ENCODE results near the gene DIP2B.

The DIP2B gene

GRCh38 chr12:50696931-50697330 is 192.1 kb downstream of the DIP2B start:
- no peak for DNase-seq

DNA sequence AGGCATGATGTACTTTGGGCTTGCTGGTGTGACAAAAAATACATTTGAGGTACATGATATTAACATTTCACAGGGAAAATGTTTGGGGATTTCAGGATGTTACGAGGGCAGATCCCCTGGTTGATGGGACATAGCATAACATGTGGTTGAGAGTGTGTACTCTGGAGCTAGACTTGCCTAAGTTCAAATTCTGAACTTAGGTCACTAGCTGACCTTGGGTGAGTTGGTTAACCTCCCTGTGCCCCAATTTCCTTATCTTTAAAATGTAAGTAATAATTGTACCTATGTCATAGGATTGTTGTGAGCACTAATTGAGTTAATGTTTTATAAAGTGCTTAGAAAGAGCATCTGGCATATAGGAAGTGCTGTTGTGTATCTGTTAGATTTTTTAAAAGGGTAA is 194.4 kb downstream of the DIP2B start:
- DNase-seq: no peak

GRCh38 chr12:50699940-50700339 is 195.2 kb downstream of the DIP2B start:
- no peak for DNase-seq

GRCh38 chr12:50706606-50707005 is 201.8 kb downstream of the DIP2B start:
- DNase-seq: no peak

DNA sequence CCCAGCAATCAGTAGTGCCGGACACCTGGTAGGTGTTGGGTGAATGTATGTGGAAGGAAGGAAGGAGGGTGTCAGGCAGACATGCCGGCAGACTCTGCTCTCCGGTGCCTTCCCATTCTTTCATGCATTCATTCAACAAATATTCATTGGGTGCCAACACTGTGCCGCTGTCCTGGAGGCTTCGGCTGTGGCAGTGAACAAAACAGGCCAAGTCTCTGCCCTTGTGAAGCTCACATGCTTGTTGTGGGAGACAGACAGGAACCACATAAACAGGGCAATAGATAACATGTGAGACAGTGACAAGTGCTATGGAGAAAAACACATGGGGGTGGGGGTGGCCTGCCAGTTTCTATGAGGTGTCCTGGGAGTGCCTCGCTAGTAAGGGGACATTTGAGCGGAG is 202.6 kb downstream of the DIP2B start:
- no peak for DNase-seq

- DNase-seq: no peak
Observed at GRCh38 chr12:50708631-50709030, 203.8 kb downstream of the DIP2B start.

DNA sequence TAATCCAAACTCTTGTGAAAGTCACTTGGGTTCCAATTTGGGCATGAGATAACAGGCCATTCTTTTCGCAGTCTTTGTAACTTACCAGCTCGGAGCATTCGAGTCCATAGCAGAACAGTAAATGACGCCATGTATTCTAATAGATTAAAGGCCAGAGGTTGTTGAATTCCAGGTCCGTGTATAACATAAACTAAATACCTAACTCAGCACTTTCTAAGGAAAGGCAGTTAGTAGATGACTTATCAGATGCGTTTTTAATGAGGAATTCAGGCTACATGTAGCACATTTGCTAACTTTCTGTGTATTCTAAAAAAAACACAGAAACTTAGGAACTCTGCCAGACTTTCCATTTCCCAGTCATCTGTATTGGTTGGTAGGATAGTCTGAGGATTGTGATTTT is 206.3 kb downstream of the DIP2B start:
- DNase-seq: no peak

DNA sequence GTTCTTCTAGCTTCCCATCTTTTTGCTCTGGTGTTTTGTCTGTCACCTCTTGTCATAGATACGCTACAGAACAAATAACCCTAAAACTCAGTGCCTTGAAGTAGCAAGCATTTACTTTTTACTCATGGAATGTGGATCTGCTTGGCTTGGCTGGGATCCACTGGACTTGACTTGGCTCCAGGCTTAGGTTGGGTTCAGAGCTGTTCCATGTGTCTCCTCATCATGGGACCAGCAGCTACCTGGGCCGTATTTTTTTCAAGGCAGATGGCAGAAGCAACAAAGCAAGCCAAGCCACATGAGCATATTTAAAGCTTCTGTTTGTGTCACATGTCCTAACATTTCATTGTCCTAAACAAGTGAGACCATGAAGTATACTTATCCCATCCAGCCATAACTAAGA is 210.4 kb downstream of the DIP2B start:
- DNase-seq: no peak

- no peak for DNase-seq
Observed at GRCh38 chr12:50718760-50719159, 214.0 kb downstream of the DIP2B start.

DNA sequence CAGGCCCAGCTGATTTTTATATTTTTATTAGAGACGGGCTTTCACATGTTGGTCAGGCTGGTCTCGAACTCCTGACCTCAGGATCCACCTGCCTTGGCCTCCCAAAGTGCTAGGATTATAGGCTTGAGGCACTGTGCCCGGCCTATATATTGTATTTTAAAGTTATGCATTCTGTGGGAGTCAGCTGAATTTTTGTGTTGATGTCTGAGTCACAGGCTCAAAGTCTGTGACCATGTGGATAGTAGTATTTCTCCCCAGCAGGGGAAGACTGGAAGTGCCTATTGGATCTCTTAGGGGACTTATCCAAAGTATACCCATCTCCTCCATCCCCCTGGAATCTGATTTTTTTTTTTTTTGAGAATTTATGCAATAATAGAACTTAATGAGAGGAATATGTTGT is 215.3 kb downstream of the DIP2B start:
- DNase-seq: no peak

DNA sequence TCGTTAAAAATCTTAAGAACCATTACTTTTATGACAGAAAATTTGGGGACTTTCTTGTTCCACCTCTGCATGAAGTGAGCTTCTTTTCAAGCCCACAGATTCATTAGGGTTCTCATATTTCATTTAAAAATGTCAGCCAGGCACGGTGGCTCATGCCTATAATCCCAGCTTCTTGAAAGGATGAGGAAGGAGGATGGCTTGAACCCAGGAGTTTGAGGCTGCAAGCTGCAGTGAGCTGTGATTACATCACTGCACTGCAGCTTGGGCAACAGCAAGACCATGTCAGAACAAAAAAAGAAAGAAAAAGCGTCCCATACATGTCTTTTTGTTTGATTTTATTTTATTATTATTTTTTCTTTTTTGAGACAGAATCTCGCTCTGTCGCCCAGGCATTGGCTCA is 215.7 kb downstream of the DIP2B start:
- DNase-seq: no peak

DNA sequence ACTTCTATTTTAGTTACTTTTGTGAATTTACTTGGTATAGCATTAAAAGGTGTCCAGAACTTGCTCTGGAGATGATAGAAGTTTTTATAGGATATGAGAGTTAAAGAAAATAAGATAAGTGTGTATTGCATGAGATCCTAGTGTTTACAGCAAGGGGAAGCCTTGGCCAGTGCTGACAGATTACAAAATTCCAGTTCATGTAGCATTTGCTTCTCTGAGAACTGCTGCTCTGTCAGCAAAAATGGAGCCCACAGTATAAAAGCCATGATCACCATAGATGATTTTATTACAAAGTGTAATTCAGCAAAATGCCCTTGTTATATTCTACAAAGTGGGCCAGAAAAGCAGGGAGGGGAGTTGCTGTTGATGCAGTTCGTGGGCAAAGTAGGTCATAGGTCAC is 219.1 kb downstream of the DIP2B start:
- no peak for DNase-seq

GRCh38 chr12:50725011-50725942 is 220.5 kb downstream of the DIP2B start:
- no peak for DNase-seq

GRCh38 chr12:50727466-50727865 is 222.7 kb downstream of the DIP2B start:
- no peak for DNase-seq

DNA sequence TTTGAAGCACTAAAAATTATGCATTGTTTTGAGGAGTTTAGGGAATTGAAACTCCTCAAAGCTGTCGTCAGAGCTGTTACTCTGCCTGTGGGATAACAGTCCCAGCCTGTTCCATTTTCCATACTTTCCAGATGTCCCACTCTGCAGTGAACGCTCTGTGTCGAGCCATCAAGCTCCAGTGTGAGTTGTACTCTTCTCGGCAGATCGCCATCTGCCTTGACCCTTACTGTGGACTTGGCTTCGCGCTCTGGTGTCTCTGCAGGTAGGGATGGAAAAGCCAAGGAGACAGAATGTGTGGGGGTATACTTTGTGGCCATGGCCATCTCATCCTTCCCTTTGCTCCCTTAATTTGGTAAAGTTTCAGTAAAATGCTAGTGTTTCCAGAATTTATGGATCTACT is 223.6 kb downstream of the DIP2B start:
- DNase-seq: no peak

- DNase-seq: no peak
Observed at GRCh38 chr12:50728841-50729240, 224.1 kb downstream of the DIP2B start.

- DNase-seq: no peak
Observed at GRCh38 chr12:50732591-50732990, 227.8 kb downstream of the DIP2B start.

DNA sequence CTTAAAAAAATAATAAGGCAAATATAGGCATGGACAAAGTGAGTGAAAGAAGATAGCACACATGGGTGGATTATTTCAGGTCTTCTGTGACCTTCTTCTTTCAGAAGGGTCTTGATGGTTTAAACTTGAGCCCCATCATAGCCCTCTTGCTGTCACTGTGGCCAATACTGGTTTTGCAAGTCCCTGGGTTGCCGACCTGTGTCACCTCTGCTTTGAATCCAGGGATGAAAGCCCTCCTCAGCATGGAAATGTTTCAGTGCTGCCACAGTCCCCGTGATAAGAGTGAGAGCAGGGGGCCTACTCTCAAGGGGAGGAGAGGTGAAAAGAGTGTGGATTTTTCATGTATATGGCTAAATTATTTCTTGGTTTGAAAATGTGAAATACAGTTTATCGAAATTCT is 228.9 kb downstream of the DIP2B start:
- no peak for DNase-seq

DNA sequence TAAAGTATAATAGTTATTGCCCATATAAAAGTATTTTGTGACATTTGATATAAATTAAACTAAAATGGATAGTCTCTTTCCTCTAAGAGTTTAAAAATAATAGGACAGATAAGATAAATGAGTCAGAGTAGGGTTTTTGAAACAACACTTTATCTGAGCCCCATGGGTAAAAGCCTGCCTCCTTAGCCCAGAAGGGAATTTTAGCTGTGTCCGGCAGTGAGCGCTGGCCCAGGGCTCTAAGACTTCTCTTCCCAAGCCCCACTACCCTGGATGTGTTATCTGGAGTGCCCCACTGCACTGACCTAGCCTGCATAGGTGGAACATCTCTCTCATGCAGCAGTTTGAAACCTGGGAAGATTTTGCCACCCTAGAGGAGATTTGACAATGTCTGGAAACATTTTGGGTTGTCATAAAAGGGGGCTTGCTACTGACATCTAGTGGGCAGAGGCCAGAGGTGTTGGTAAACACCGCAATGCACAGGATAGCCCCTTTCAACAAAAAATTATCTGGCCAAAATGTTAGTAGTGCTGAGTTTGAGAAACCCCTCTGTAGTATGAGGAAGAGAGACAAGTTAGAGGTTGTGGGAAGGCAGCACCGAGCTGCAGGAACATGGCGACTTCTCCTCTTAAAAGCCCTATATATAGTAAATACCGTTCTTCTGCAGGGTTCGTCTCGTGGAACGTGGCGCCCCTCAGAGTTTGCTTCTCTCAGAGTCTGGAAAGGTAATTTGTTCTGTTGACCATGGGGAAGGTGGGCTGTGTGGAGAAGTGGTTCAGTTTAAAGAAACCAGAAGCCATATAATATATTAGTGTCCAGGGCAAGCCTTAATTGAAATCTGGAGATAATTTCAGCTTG is 229.9 kb downstream of the DIP2B start:
- no peak for DNase-seq

DNA sequence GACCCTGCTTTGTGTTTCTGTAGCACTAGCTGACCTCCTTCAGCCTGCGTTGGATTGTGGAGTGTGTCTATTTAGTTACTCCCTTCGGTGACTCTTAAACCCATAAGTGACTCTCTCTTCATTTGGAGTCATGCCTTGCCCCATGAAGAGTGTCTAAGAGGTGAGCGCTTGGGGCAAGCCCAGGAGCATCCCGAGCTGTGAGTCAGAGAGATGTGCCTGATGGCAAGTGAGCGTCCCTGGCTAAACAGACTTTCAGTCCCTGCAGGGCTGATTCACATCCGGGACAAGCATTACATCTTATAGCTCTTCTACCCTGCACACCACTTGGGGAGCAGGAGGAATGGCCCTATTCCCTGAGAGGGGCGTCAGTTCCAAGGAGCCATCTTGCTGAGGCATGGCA is 234.8 kb downstream of the DIP2B start:
- no peak for DNase-seq

GRCh38 chr12:50740307-50740706 is 235.5 kb downstream of the DIP2B start:
- no peak for DNase-seq

DNA sequence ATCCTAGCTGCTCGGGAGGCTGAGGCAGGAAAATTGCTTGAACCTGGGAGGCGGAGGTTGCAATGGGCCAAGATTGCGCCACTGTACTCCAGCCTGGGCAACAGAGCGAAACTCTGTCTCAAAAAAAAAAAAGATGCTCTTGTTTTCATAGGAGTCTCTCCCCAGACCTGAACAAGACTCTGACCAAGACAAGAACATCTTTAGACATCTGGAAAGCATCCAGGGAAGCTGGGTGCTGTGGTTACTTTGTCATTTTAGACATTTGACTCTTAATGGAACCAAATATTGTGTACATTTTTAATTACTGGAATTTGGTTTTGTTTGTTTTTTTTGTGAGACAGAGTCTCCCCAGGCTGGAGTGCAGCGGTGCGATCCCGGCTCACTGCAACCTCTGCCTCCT is 238.0 kb downstream of the DIP2B start:
- DNase-seq: no peak

DNA sequence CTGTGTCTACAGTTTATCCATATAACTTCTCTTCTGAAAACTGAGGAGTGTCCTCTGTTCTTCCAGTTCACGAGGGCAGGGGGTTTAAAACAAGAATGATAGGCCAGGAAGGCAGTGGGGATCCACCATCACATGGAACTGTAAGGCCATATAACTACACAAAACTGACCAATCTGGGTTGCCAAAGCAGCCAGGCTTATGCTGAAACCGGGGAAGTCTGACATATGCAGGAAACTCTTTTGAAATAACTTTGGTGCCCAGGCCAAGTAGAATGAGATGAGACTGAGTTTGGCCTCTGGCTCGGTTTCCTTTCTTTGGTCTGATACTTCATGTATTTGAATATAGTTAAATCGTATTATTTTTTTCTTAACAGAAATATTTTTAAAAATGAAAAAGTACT is 241.1 kb downstream of the DIP2B start:
- no peak for DNase-seq

DNA sequence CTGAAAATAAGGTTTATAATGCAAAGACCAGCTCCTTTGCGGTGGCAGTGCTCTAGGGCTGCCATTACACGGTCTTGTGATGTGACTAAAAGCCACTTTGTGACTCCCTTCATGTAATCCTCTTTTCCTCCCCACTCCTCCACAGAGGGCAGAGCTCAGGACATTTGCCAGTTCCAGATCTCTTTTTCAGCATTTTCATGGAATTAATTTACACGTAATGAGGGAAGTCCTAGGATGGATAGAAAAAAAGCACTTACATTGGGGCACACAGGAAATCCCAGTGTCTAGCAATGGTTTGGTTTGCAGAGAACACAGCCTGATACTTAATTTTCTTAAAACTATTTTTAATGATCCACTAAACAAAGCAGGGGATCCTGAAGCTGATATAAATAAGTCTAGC is 241.6 kb downstream of the DIP2B start:
- DNase-seq: no peak
